H1 (cell line): ENCODE measurements around the gene HHAT. TPM values are rescaled to one million over a fixed set of nuclear protein-coding genes. Genes with fewer than 3 reads are reported as not detected.

Experiments
- CTCF ChIA-PET: fragments of 300-600 bp; sonication (Branson Sonifier 250); formaldehyde crosslinking; loops from one replicate; lab custom pipeline; 2021; ENCODE audit not compliant: partially characterized antibody; lab: Charles Lee
- POLR2A ChIA-PET: fragments of 300-600 bp; sonication (Branson Sonifier 250); formaldehyde crosslinking; loops from one replicate; lab custom pipeline; 2021; ENCODE audit warnings: inconsistent platforms; ENCODE audit not compliant: partially characterized antibody; lab: Charles Lee
- DNase-seq, 2 experiments: peaks; one replicate each; pipeline versions ENCODE4 v3.0.0 to v3.0.0-alpha.2; 2010 to 2022; ENCODE audit warnings: low spot score in 2 of 2, low read depth in 1 of 2, mixed read lengths in 1 of 2
- FAIRE-seq: peaks from 2 replicates; lab custom pipeline; 2011; peaks lifted over from hg19 to GRCh38; lab: Jason Lieb, UNC
- H2AFZ ChIP-seq: 2 replicates; pipeline ENCODE4 v1.8.1; 2012; ENCODE audit warnings: low read length, inconsistent platforms
- H2AK5ac ChIP-seq: 2 replicates; pipeline ENCODE4 v1.6.1; 2013; ENCODE audit warnings: low read depth, low read length
- H2BK120ac ChIP-seq: replicated peaks from 2 replicates; pipeline ENCODE3; 2013; ENCODE audit warnings: low read depth, low read length, inconsistent platforms
- H2BK12ac ChIP-seq: 2 replicates; pipeline ENCODE4 v1.6.1; 2013; ENCODE audit warnings: low read depth, low read length
- H2BK15ac ChIP-seq: 2 replicates; pipeline ENCODE4 v1.6.1; 2013; ENCODE audit warnings: low read length
- H2BK20ac ChIP-seq: 2 replicates; pipeline ENCODE4 v1.6.1; 2013; ENCODE audit warnings: low read length
- H2BK5ac ChIP-seq: 2 replicates; pipeline ENCODE4 v1.6.1; 2013; ENCODE audit warnings: low read depth, low read length
- H3K14ac ChIP-seq: 2 replicates; pipeline ENCODE4 v1.6.1; 2013; ENCODE audit warnings: inconsistent platforms; ENCODE audit not compliant: insufficient read length
- H3K18ac ChIP-seq: 2 replicates; pipeline ENCODE4 v1.6.1; 2013; ENCODE audit warnings: low read length; ENCODE audit errors: extremely low read depth
- H3K23ac ChIP-seq: 2 replicates; pipeline ENCODE4 v1.6.1; 2013; ENCODE audit warnings: inconsistent platforms; ENCODE audit not compliant: insufficient read length
- H3K23me2 ChIP-seq: 2 replicates; pipeline ENCODE4 v1.6.1; 2013; ENCODE audit warnings: low read depth, low read length
- H3K27ac ChIP-seq: 2 replicates; pipeline ENCODE4 v1.6.1; 2011; ENCODE audit warnings: low read depth, low read length, inconsistent platforms
- H3K27me3 ChIP-seq, 4 experiments: replicated peaks in 1 of 4; 1 replicate in 1 of 4; 2 replicates in 3 of 4; pipeline versions ENCODE4 v1.6.1 to v1.8.1; 2011 to 2013; ENCODE audit warnings: low read length in 3 of 4, mild to moderate bottlenecking in 3 of 4, inconsistent platforms in 2 of 4, mixed read lengths in 2 of 4, moderate library complexity in 1 of 4; ENCODE audit not compliant: control insufficient read depth in 3 of 4, insufficient read depth in 3 of 4; ENCODE audit errors: extremely low read depth in 1 of 4
- H3K36me3 ChIP-seq, 4 experiments: 2 replicates each; pipeline versions ENCODE4 v1.6.1 to v1.8.1; 2011 to 2013; ENCODE audit warnings: mild to moderate bottlenecking in 4 of 4, low read length in 3 of 4, moderate library complexity in 2 of 4, control low read depth in 1 of 4, inconsistent platforms in 1 of 4; ENCODE audit not compliant: insufficient read depth in 4 of 4, control insufficient read depth in 2 of 4
- H3K4ac ChIP-seq: replicated peaks from 2 replicates; pipeline ENCODE3; 2013; ENCODE audit warnings: low read length, low read depth, mixed read lengths, inconsistent platforms; ENCODE audit not compliant: insufficient read length
- H3K4me1 ChIP-seq, 4 experiments: replicated peaks in 1 of 4; 1 replicate in 1 of 4; 2 replicates in 3 of 4; pipeline versions ENCODE4 v1.6.1 to v1.8.1; 2011 to 2013; ENCODE audit warnings: low read length in 3 of 4, inconsistent platforms in 2 of 4, mixed read lengths in 1 of 4; ENCODE audit not compliant: insufficient read depth in 4 of 4, control insufficient read depth in 3 of 4
- H3K4me2 ChIP-seq, 2 experiments: 2 replicates each; pipeline versions ENCODE4 v1.6.1 to v1.8.1; 2011 to 2013; ENCODE audit warnings: low read depth in 2 of 2, low read length in 2 of 2, control low read depth in 1 of 2, inconsistent platforms in 1 of 2, mild to moderate bottlenecking in 1 of 2; ENCODE audit not compliant: insufficient read depth in 1 of 2
- H3K4me3 ChIP-seq, 4 experiments: fragments of 200-600, 300-600 bp in 1 of 4; sonication (generic), shearing (Covaris generic), sonication (Bioruptor Twin) in 1 of 4; 2 replicates each; pipeline versions ENCODE4 v1.5.1 to v1.8.1; 2011 to 2016; ENCODE audit warnings: low read length in 4 of 4, low read depth in 3 of 4, control low read depth in 2 of 4, inconsistent platforms in 2 of 4, mild to moderate bottlenecking in 2 of 4, mixed read lengths in 1 of 4, moderate library complexity in 1 of 4; ENCODE audit not compliant: insufficient read depth in 2 of 4; ENCODE audit errors: extremely low read depth in 1 of 4
- H3K56ac ChIP-seq: replicated peaks from 2 replicates; pipeline ENCODE3; 2013; ENCODE audit warnings: low read depth, mild to moderate bottlenecking, mixed read lengths, low read length, inconsistent platforms; ENCODE audit not compliant: insufficient read length
- H3K79me1 ChIP-seq: 2 replicates; pipeline ENCODE4 v1.6.1; 2013; ENCODE audit warnings: low read depth, low read length, control low read depth
- H3K79me2 ChIP-seq, 2 experiments: 2 replicates each; pipeline versions ENCODE4 v1.6.1 to v1.8.1; 2012 to 2013; ENCODE audit warnings: low read length in 2 of 2, mild to moderate bottlenecking in 2 of 2, inconsistent platforms in 1 of 2; ENCODE audit not compliant: insufficient read depth in 2 of 2, control insufficient read depth in 1 of 2
- H3K9ac ChIP-seq, 4 experiments: replicated peaks in 1 of 4; 1 replicate in 1 of 4; 2 replicates in 3 of 4; pipeline versions ENCODE4 v1.6.1 to v1.8.1; 2011 to 2013; ENCODE audit warnings: low read depth in 3 of 4, low read length in 3 of 4, control low read depth in 2 of 4, mild to moderate bottlenecking in 2 of 4, moderate library complexity in 2 of 4, inconsistent platforms in 1 of 4; ENCODE audit errors: extremely low read depth in 1 of 4
- H3K9me3 ChIP-seq, 2 experiments: 2 replicates each; pipeline versions ENCODE4 v1.6.1 to v1.8.1; 2012 to 2013; ENCODE audit warnings: mild to moderate bottlenecking in 2 of 2, moderate library complexity in 2 of 2, control low read depth in 1 of 2, inconsistent platforms in 1 of 2, low read depth in 1 of 2, low read length in 1 of 2, mixed read lengths in 1 of 2; ENCODE audit not compliant: insufficient read depth in 2 of 2
- H4K20me1 ChIP-seq, 2 experiments: replicated peaks in 1 of 2; 2 replicates each; pipeline versions ENCODE3 to v1.8.1; 2011 to 2013; ENCODE audit warnings: inconsistent platforms in 2 of 2, low read length in 2 of 2, mild to moderate bottlenecking in 1 of 2; ENCODE audit not compliant: insufficient read depth in 2 of 2, control insufficient read depth in 1 of 2
- H4K5ac ChIP-seq: 2 replicates; pipeline ENCODE4 v1.6.1; 2013; ENCODE audit warnings: low read length, low read depth, mixed read lengths, inconsistent platforms; ENCODE audit not compliant: insufficient read length
- H4K8ac ChIP-seq: 2 replicates; pipeline ENCODE4 v1.8.0; 2013; ENCODE audit warnings: mild to moderate bottlenecking, moderate library complexity, low read length, inconsistent platforms; ENCODE audit not compliant: insufficient read depth; ENCODE audit errors: extremely low read depth
- H4K91ac ChIP-seq: replicated peaks from 2 replicates; pipeline ENCODE3; 2013; ENCODE audit warnings: low read length, mixed read lengths, inconsistent platforms; ENCODE audit not compliant: insufficient read length
- ATF2 ChIP-seq: IDR thresholded peaks from 2 replicates; pipeline ENCODE4 v1.6.1; 2012; ENCODE audit warnings: low read length, inconsistent platforms
- CHD2 ChIP-seq: IDR thresholded peaks from 2 replicates; pipeline ENCODE4 v1.6.1; 2012; ENCODE audit warnings: low read length, improper control_type of control experiment
- SP2 ChIP-seq: IDR thresholded peaks from 2 replicates; pipeline ENCODE4 v1.6.1; 2012; ENCODE audit warnings: mild to moderate bottlenecking, low read length, inconsistent platforms
- TEAD4 ChIP-seq: IDR thresholded peaks from 2 replicates; pipeline ENCODE4 v1.6.1; 2012; ENCODE audit warnings: low read depth, low read length, inconsistent platforms, mixed read lengths
- USF2 ChIP-seq: IDR thresholded peaks from 2 replicates; pipeline ENCODE4 v1.6.1; 2011; ENCODE audit warnings: low read length, improper control_type of control experiment
- YY1 ChIP-seq: IDR thresholded peaks from 2 replicates; pipeline ENCODE4 v1.6.1; 2011; ENCODE audit warnings: low read depth, mild to moderate bottlenecking, low read length
- WGBS, 2 experiments: shearing (Covaris generic) in 1 of 2; methylation state at CpG; one replicate each; pipeline versions ENCODE4 v1.1.6 to v1.1.7; 2013 to 2015; ENCODE audit warnings: low lambda C conversion rate in 2 of 2, mixed read lengths in 2 of 2, inconsistent platforms in 1 of 2, low coverage in 1 of 2, missing lambda C conversion rate in 1 of 2; ENCODE audit not compliant: insufficient replicate concordance in 2 of 2, insufficient coverage in 1 of 2, insufficient read length in 1 of 2; ENCODE audit errors: extremely low coverage in 1 of 2, missing lambda C conversion rate in 1 of 2; 5-methylcytosine and 5-hydroxymethylcytosine counted together
- polyA plus RNA-seq, 7 experiments: library from polyadenylated mRNA; depleted of rRNA in 3 of 7; stranded (reverse) in 5 of 7; unstranded in 2 of 7; fragments of >200 nt in 5 of 7; fragments of 200-250 nt in 2 of 7; gene quantifications; 1 replicate in 5 of 7; 2 replicates in 1 of 7; 4 replicates in 1 of 7; pipeline versions ENCODE4 v1.2.1 to v1.2.3, GENCODE V29; 2011 to 2013; ENCODE audit warnings: missing spikeins in 2 of 7, mixed read lengths in 2 of 7
- total RNA-seq: library from RNA; stranded (reverse); fragmentation: NEBNext Ultra II Directional; extraction: Animal tissue kit (Norgen Biotek cat#: 25700); gene quantifications from 2 replicates; pipeline ENCODE4 v1.2.1, GENCODE V29; 2021

The HHAT gene
- total and polyA plus RNA-seq, 2 of the 8 experiments (the other 6 are each of a cell fraction or from before 2014, with no cell fraction given), result 0.15 to 0.51 TPM

GRCh38 chr1:210689826-210690225, 361.1 kb downstream of the HHAT start:
- FAIRE-seq, result no peak

More at GRCh38 chr1:210689826-210690225, 361.1 kb downstream of the HHAT start:
- no peak for DNase-seq
- Histone ChIP-seq H2AK5ac (no peak overlapping the region), H3K79me2 (no peaks in the 10 kb centered on the region), H3K4ac (no peak overlapping the region), H2BK12ac (no peak overlapping the region), H3K56ac (no peak overlapping the region), H3K9ac (no peak overlapping the region), H3K4me2 (no peak overlapping the region), H3K4me3 (no peak overlapping the region), H3K18ac (no peak overlapping the region), H4K8ac (no peak overlapping the region), H3K9me3 (no peaks in the 10 kb centered on the region), H3K27ac (no peak overlapping the region), H4K5ac (no peak overlapping the region), H2BK20ac (no peak overlapping the region), H2BK120ac (no peak overlapping the region), H3K14ac (no peak overlapping the region), H3K4me1 (no peaks in the 10 kb centered on the region), H2BK5ac (no peak overlapping the region), H4K20me1 (no peaks in the 10 kb centered on the region), H3K23ac (no peak overlapping the region), H3K79me1 (no peaks in the 10 kb centered on the region), H4K91ac (no peak overlapping the region), H3K27me3 (no peaks in the 10 kb centered on the region), H3K23me2 (no peaks in the 10 kb centered on the region), H3K36me3 (no peaks in the 10 kb centered on the region), H2AFZ (no peak overlapping the region)
- CTCF ChIA-PET, result interaction anchor here (0.7 to 1.9 kb wide), 3 partner anchors 11 to 445 kb away, joined by 3 to 6 read pairs (median 3); partner anchors contain the start of gene KCNH1
- 87% methylated on average over 3 of the region's 3 CpGs; no CpG with 5 or more reads in 1 of the 2 experiments for WGBS, 2 experiments
- no peak for TF ChIP-seq YY1
- no peak for TF ChIP-seq SP2
- no peak for TF ChIP-seq TEAD4
- no peak for TF ChIP-seq USF2
- no peak for TF ChIP-seq CHD2
- no peak for TF ChIP-seq ATF2
- TF ChIP-seq, all 59 proteins: peak for 0
- POLR2A ChIA-PET, result no interaction called here
- H2BK15ac ChIP-seq, result no peak overlapping the region
